ENCODE measurements around the gene NAV3. TPM values are rescaled to one million over a fixed set of nuclear protein-coding genes. Genes with fewer than 3 reads are reported as not detected.

NAV3 gene
- polyA plus RNA-seq, 1 donor from 2014 or later = 36.9 TPM

GRCh38 chr12:77891518-77892147 is 60.9 kb downstream of the NAV3 start:
- no peak overlapping the region for H3K4me2 ChIP-seq (ENCODE audit: low read length)
- no peak overlapping the region for H3K27ac ChIP-seq (ENCODE audit: low read length)
- no peaks in the 10 kb centered on the region for H3K27me3 ChIP-seq (ENCODE audit: insufficient read depth, low read depth, low read length)
- no peak for TF ChIP-seq EP300 (conservative IDR thresholded peaks at IDR 0.05; ENCODE audit: poor library complexity, severe bottlenecking)
- no peak for TF ChIP-seq TAF1 (IDR thresholded peaks at IDR 0.05; ENCODE audit: low read depth)
- TF ChIP-seq SMC3 (conservative IDR thresholded peaks at IDR 0.05; ENCODE audit: poor library complexity) = no peak
- no peak for TF ChIP-seq RAD21 (conservative IDR thresholded peaks at IDR 0.05)
- peak; percentile 19 for TF ChIP-seq POLR2AphosphoS5 (IDR thresholded peaks at IDR 0.05)
- H3K36me3 ChIP-seq (ENCODE audit: insufficient read depth, low read length) = no peaks in the 10 kb centered on the region
- H3K9me3 ChIP-seq (ENCODE audit: low read length) = no peaks in the 10 kb centered on the region
- no peaks in the 10 kb centered on the region for H3K9me2 ChIP-seq (ENCODE audit: insufficient read depth, low read length)
- H4K20me1 ChIP-seq (ENCODE audit: insufficient read depth) = no peaks in the 10 kb centered on the region
- H2AFZ ChIP-seq (ENCODE audit: low read depth, low read length) = no peak overlapping the region
- no peaks in the 10 kb centered on the region for H3F3A ChIP-seq (ENCODE audit: insufficient read depth, low read length, poor library complexity, severe bottlenecking)
- no peaks in the 10 kb centered on the region for H3K79me2 ChIP-seq (replicated peaks; ENCODE audit: insufficient read depth, low read length)
- no peak overlapping the region for H3K9ac ChIP-seq (ENCODE audit: low read length)
- H3K4me3 ChIP-seq (ENCODE audit: low read length) = no peak overlapping the region

- Histone ChIP-seq H3K9ac (ENCODE audit: low read length) (no peak overlapping the region), H4K20me1 (ENCODE audit: insufficient read depth) (no peaks in the 10 kb centered on the region), H3K9me3 (ENCODE audit: low read length) (no peaks in the 10 kb centered on the region), H3K4me2 (ENCODE audit: low read length) (no peak overlapping the region), H3K27ac (ENCODE audit: low read length) (no peak overlapping the region), H3K79me2 (replicated peaks; ENCODE audit: insufficient read depth, low read length) (no peaks in the 10 kb centered on the region), H3K36me3 (ENCODE audit: insufficient read depth, low read length) (no peaks in the 10 kb centered on the region), H3F3A (ENCODE audit: insufficient read depth, low read length, poor library complexity, severe bottlenecking) (no peaks in the 10 kb centered on the region), H3K27me3 (ENCODE audit: insufficient read depth, low read depth, low read length) (no peaks in the 10 kb centered on the region), H3K4me3 (ENCODE audit: low read length) (no peak overlapping the region), H3K9me2 (ENCODE audit: insufficient read depth, low read length) (no peaks in the 10 kb centered on the region), H2AFZ (ENCODE audit: low read depth, low read length) (no peak overlapping the region)
- TF ChIP-seq EZH2 (IDR thresholded peaks at IDR 0.05; ENCODE audit: borderline replicate concordance, insufficient read depth, low read length, poor library complexity, severe bottlenecking) (no peak), MXI1 (conservative IDR thresholded peaks at IDR 0.05; ENCODE audit: poor library complexity, severe bottlenecking) (no peak), EP300 (conservative IDR thresholded peaks at IDR 0.05; ENCODE audit: poor library complexity, severe bottlenecking) (no peak), RAD21 (conservative IDR thresholded peaks at IDR 0.05) (no peak), TAF1 (IDR thresholded peaks at IDR 0.05; ENCODE audit: low read depth) (no peak), POLR2AphosphoS5 (IDR thresholded peaks at IDR 0.05) (no peak), REST (IDR thresholded peaks at IDR 0.05; ENCODE audit: borderline replicate concordance) (no peak), CTCF (IDR thresholded peaks at IDR 0.05; ENCODE audit: poor library complexity, severe bottlenecking) (no peak), SMC3 (conservative IDR thresholded peaks at IDR 0.05; ENCODE audit: poor library complexity) (no peak)
Observed at GRCh38 chr12:77893918-77894317, 63.2 kb downstream of the NAV3 start.

All from neural cell (in vitro differentiated cells).